Stomach (tissue), 9 donors: Measurements from ENCODE around the gene PRPF19. TPM values are rescaled to one million over a fixed set of nuclear protein-coding genes. Genes with fewer than 3 reads are reported as not detected.
A peak's percentile ranks its signal among the peaks of the same experiment; 100 is the strongest.

ENCODE experiments used
- DNase-seq, 2 donors: peaks; one replicate each; pipeline versions ENCODE4 v3.0.0 to v3.0.0-alpha.2; 2013 to 2019
- H3K27ac ChIP-seq, 5 donors: fragments of 200-600 bp in 4 of 5; sonication (generic) in 4 of 5; one replicate each; pipeline ENCODE4 v1.5.1; 2013 to 2019; ENCODE audit warnings: mild to moderate bottlenecking in 1 of 5, moderate library complexity in 1 of 5
- H3K27me3 ChIP-seq, 3 donors: fragments of 200-600 bp; sonication (generic); one replicate each; pipeline ENCODE4 v1.5.1; 2017 to 2019; ENCODE audit warnings: mixed run types in 1 of 3
- H3K36me3 ChIP-seq, 4 donors: fragments of 200-600 bp; sonication (generic); 1 replicate in 3 of 4; 2 replicates in 1 of 4; pipeline ENCODE4 v1.5.1; 2016 to 2019
- H3K4me1 ChIP-seq, 4 donors: fragments of 200-600 bp; sonication (generic); one replicate each; pipeline ENCODE4 v1.5.1; 2016 to 2019
- H3K4me3 ChIP-seq, 4 donors: fragments of 200-600 bp; sonication (generic) in 3 of 4; one replicate each; pipeline ENCODE4 v1.5.1; 2016 to 2019; ENCODE audit warnings: mild to moderate bottlenecking in 1 of 4
- H3K9me3 ChIP-seq, 4 donors: fragments of 200-600 bp; sonication (generic); one replicate each; pipeline ENCODE4 v1.5.1; 2016 to 2019
- EP300 ChIP-seq: sonication (generic); formaldehyde crosslinking; IDR thresholded peaks from one replicate; pipeline ENCODE4 v1.6.1; 2017; ENCODE audit warnings: antibody characterized with exemption
- POLR2A ChIP-seq, 4 donors: fragments of 450-650 bp; IDR thresholded peaks; one replicate each; pipeline ENCODE4 v1.6.1; 2016; ENCODE audit warnings: antibody characterized with exemption in 4 of 4, control low read depth in 2 of 4, mild to moderate bottlenecking in 1 of 4, moderate library complexity in 1 of 4
- POLR2AphosphoS5 ChIP-seq, 3 donors: sonication (generic); formaldehyde crosslinking; IDR thresholded peaks; one replicate each; pipeline ENCODE4 v1.6.1; 2016; ENCODE audit warnings: antibody characterized with exemption in 3 of 3
- WGBS, 5 donors: extraction: QIAGEN DNeasy Blood & Tissue Kit in 3 of 5; methylation state at CpG; one replicate each; pipeline versions ENCODE4 v1.1.5 to v1.1.7; 2013 to 2018; 5-methylcytosine and 5-hydroxymethylcytosine counted together
- intact Hi-C: fragments of 100-400 bp; cut with DNase I; formaldehyde crosslinking; loops from one replicate; pipeline ENCODE4 v1.15.1; 2023; ENCODE audit warnings: low total_unique reads
- polyA plus RNA-seq, 3 donors: library from polyadenylated mRNA; stranded (reverse); fragments of 200-250 nt; gene quantifications; one replicate each; pipeline ENCODE4 v1.2.3, GENCODE V29; 2013
- total RNA-seq, 5 donors: library from RNA; depleted of rRNA; stranded (reverse); fragments of >200 nt; gene quantifications; one replicate each; pipeline versions ENCODE4 v1.1.0 to v1.2.3, GENCODE V29; 2014 to 2016
- TF ChIP-seq, protein P1 (sequence below), 7 experiments: fragments of 450-650 bp in 4 of 7; fragments of 200-600 bp in 3 of 7; sonication (generic) in 3 of 7; IDR thresholded peaks; one replicate each; pipeline ENCODE4 v1.5.1; 2016 to 2019; ENCODE audit warnings: antibody characterized with exemption in 7 of 7, control low read depth in 2 of 7, mild to moderate bottlenecking in 1 of 7
- donor health status: healthy with polysubstance abuse.
- donor health status: Bipolar disorder and iron deficiency.
- donor health status: healthy.

PRPF19 gene
- total and polyA plus RNA-seq, 8 donors: 3.5 to 86.1 (median 50.3) TPM

DNA sequence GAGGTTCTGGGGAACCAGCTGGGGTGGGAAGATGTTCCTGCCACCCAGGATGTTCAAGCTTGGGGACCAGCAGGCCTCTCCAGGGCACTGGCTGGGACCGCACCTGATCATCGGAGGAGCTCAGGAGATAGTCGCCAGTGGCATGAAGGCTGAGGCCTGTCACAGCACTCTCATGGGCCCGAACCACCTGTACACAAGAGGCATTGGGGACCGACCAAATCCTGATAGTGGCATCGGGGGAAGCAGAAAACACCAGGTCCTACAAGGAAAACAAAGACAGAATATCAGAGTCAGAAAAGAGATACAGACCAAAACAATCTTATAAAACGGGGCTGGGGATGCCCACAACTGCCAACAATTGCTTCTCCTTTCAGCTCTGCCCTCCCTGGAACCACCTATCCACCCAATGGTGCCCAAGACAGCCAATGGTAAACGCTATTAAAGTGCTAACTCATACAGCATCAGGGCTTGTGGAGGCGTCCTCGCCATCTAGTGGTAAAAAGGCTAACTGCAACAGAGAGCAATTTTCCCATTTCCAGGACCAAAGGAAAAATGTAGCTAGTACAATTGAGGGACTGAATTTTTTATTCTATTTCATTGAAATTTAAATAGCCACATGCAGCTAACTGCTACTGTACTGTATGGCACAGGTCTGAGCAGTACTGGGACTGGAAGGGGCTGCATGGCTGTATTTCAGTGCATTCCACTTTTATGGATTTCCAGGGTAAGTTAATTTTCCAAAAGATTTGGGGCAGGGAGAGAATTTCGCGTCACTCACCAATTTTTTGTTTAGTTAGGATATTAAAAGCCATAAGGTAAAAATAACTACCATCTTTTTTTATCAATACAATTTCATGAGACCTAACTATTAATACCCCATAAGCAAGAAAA lies 7.1 kb downstream of the PRPF19 start:
- Histone ChIP-seq H3K4me1 (peaks cover 5 to 16% (median 9%) of the 10 kb centered on the region in 4 donors), H3K27ac (peak overlapping the region in 1 of 5 donors; percentile 17), H3K27me3 (no peaks in the 10 kb centered on the region), H3K36me3 (peaks cover 92 to 95% (median 93%) of the 10 kb centered on the region in 4 donors), H3K9me3 (no peaks in the 10 kb centered on the region), H3K4me3 (no peak overlapping the region)
- WGBS, 5 donors: 58 to 62% (median 60%) methylated on average over 12 of the region's 12 CpGs
- DNase-seq: peak; percentile 39 to 85
- TF ChIP-seq, protein P1, sequence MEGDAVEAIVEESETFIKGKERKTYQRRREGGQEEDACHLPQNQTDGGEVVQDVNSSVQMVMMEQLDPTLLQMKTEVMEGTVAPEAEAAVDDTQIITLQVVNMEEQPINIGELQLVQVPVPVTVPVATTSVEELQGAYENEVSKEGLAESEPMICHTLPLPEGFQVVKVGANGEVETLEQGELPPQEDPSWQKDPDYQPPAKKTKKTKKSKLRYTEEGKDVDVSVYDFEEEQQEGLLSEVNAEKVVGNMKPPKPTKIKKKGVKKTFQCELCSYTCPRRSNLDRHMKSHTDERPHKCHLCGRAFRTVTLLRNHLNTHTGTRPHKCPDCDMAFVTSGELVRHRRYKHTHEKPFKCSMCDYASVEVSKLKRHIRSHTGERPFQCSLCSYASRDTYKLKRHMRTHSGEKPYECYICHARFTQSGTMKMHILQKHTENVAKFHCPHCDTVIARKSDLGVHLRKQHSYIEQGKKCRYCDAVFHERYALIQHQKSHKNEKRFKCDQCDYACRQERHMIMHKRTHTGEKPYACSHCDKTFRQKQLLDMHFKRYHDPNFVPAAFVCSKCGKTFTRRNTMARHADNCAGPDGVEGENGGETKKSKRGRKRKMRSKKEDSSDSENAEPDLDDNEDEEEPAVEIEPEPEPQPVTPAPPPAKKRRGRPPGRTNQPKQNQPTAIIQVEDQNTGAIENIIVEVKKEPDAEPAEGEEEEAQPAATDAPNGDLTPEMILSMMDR (IDR thresholded peaks at IDR 0.05): peak in 5 of 7 experiments; percentile 85 to 95 (median 93)
- TF ChIP-seq POLR2AphosphoS5 (IDR thresholded peaks at IDR 0.05): peak in 1 of 3 donors; percentile 14
- TF ChIP-seq EP300: no peak
- TF ChIP-seq POLR2A (IDR thresholded peaks at IDR 0.05): no peak
- intact Hi-C loops: loop anchor here (5.0 kb wide), 1 partner anchor 67 kb away; no protein-coding TSS in a partner anchor

DNA sequence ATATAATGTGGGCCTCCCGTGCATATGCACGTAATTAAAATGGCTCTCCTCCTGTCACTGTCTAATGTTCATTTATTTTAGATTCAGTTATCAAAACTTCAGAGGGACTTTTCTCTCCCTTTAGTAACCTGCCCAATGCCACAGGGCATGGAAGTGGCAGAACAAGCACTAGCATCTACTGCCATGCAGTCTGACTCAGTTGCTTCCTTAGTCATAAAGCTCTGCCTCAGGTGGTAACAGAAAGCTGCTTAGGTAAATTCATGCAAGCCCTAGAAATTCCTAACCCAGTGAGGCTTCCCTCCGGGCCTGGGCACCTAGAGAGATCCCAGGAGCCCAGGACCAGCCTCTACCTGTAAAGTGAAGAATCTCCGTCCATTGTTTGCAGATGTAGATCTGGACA lies 8.9 kb downstream of the PRPF19 start:
- Histone ChIP-seq H3K4me1 (peaks cover 0 to 5% (median 0%) of the 10 kb centered on the region in 4 donors), H3K36me3 (peaks cover 89 to 100% (median 97%) of the 10 kb centered on the region in 4 donors), H3K27ac (no peak overlapping the region), H3K9me3 (no peaks in the 10 kb centered on the region), H3K4me3 (no peak overlapping the region), H3K27me3 (no peaks in the 10 kb centered on the region)
- intact Hi-C loops: loop anchor here (5.0 kb wide), 1 partner anchor 65 kb away; no protein-coding TSS in a partner anchor
- WGBS, 5 donors: 93 to 97% (median 95%) methylated on average over 4 of the region's 4 CpGs
- no peak for DNase-seq
- TF ChIP-seq POLR2AphosphoS5 (IDR thresholded peaks at IDR 0.05) (no peak), POLR2A (IDR thresholded peaks at IDR 0.05) (no peak), EP300 (no peak)
- TF ChIP-seq, protein P1 (IDR thresholded peaks at IDR 0.05): no peak

DNA sequence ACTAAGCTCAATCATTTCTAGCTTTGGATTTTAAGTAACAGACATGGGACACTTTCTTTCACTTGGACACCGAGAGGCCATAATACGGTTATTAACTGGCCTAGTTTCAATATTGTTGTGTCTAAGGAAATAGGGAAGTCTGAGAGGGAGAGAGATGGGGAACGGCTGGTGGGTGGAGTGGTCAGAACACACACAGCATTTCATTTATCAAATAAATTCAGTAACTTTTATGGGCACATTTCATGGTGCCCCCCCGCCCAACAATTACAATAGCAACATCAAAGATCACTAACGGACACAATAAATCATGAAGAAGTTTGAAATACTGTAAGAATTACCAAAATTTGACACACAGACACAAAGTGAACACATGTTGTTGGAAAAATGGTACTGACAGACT lies 10.7 kb downstream of the PRPF19 start:
- Histone ChIP-seq H3K27ac (no peak overlapping the region), H3K9me3 (no peaks in the 10 kb centered on the region), H3K27me3 (no peaks in the 10 kb centered on the region), H3K36me3 (peaks cover 71 to 99% (median 97%) of the 10 kb centered on the region in 4 donors), H3K4me1 (peaks cover 0 to 17% (median 4%) of the 10 kb centered on the region in 4 donors), H3K4me3 (no peak overlapping the region)
- 86 to 94% (median 90%) methylated on average over 5 of the region's 5 CpGs for WGBS, 5 donors
- TF ChIP-seq, protein P1 (IDR thresholded peaks at IDR 0.05): no peak
- TF ChIP-seq POLR2A (IDR thresholded peaks at IDR 0.05) (no peak), POLR2AphosphoS5 (IDR thresholded peaks at IDR 0.05) (no peak), EP300 (no peak)
- no peak for DNase-seq
- intact Hi-C loops: loop anchor here (5.0 kb wide), 1 partner anchor 63 kb away; no protein-coding TSS in a partner anchor

DNA sequence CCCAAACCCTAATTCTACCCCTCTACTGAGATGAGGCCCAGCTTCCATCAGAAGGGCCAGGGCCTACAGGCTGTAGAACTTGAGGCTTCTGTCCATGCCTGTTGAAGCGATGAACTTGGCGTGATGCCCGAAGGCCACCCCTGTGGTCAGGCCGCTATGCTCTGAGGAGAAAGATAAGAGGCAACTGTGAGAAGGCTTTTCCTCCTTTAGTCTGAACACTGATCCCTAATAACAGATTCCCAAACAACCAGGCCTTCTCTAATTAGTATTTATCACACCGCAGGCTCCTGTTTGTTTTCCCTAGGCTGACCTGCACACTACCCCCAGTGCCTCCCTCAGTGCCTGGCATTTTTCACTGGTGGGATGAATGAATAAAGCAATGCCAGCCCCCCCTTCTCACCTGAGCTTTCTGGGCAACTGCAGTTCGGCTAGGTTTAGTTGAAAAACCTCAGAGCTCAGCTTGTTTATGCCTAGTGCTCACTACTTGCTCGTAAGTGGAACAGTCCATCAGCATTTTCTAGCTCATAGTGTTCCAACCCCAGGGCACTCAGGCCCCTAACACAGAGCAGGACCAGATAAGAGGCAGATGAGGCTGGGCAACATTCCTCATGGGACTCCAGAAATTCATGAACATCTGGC lies 15.2 kb downstream of the PRPF19 start:
- no peaks in the 10 kb centered on the region for H3K9me3 ChIP-seq
- intact Hi-C loops: no loop called here
- peak in 1 of 2 donors; percentile 50 for DNase-seq
- H3K27ac ChIP-seq: no peak overlapping the region
- H3K4me1 ChIP-seq: peaks cover 0 to 20% (median 11%) of the 10 kb centered on the region in 4 donors
- no peak overlapping the region for H3K4me3 ChIP-seq
- H3K36me3 ChIP-seq: peaks cover 28 to 70% (median 66%) of the 10 kb centered on the region in 4 donors
- TF ChIP-seq EP300 (no peak), POLR2AphosphoS5 (IDR thresholded peaks at IDR 0.05) (no peak), POLR2A (IDR thresholded peaks at IDR 0.05) (no peak)
- TF ChIP-seq, protein P1 (IDR thresholded peaks at IDR 0.05): no peak
- no peaks in the 10 kb centered on the region for H3K27me3 ChIP-seq
- 56 to 70% (median 64%) methylated on average over 7 of the region's 7 CpGs for WGBS, 5 donors
